Measurements from ENCODE around the gene PNLDC1.
A peak's percentile ranks its signal among the peaks of the same experiment; 100 is the strongest.

The PNLDC1 gene

DNA sequence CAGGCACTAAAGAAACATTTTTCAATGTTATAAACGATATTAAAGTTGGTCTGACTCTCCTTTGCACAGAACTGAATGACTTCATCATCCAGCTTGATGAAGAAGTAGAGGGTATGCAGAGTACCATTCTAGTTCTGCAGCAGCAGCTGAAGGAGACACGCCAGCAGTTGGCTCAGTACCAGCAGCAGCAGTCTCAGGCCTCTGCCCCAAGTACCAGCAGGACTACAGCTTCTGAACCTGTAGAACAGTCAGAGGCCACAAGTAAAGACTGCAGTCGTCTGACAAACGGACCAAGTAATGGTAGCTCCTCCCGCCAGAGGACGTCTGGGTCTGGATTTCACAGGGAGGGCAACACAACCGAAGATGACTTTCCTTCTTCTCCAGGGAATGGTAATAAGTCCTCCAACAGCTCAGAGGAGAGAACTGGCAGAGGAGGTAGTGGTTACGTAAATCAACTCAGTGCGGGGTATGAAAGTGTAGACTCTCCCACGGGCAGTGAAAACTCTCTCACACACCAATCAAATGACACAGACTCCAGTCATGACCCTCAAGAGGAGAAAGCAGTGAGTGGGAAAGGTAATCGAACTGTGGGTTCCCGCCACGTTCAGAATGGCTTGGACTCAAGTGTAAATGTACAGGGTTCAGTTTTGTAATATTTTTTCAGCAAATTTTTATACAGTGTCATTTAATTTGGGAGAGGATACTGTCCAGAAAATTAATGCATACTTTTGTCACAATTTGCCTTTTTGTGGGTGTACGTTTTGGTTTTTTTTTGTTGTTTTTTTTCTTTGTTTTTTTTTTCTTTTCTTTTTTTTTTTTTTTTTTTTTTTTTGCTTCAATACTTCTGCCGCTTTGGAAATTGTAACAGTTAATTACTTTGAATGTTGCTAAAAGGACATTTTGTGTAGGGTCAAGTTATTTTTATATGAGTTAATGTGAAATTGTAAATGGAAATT is 44.8 kb upstream of the PNLDC1 start:
- Histone ChIP-seq H3K18ac (ENCODE audit: low read length) (no peak overlapping the region), H3K79me1 (ENCODE audit: low read length) (no peaks in the 10 kb centered on the region), H3K27me3 (ENCODE audit: insufficient read depth, low read length) (no peaks in the 10 kb centered on the region), H3K4me2 (ENCODE audit: low read length) (no peak overlapping the region), H3K36me3 (ENCODE audit: control insufficient read depth in 1 of 2, insufficient read depth in 2 of 2, low read length in 2 of 2) (peaks cover 22 to 38% of the 10 kb centered on the region in 2 experiments), H3K4me1 (ENCODE audit: control insufficient read depth in 1 of 2, insufficient read depth in 2 of 2, low read length in 2 of 2) (peaks cover 2 to 10% of the 10 kb centered on the region in 2 experiments), H2AK5ac (ENCODE audit: low read length) (no peak overlapping the region), H4K91ac (ENCODE audit: low read depth, low read length) (no peak overlapping the region), H3K4ac (ENCODE audit: low read depth, low read length) (no peak overlapping the region), H3K14ac (ENCODE audit: low read length) (no peak overlapping the region), H3K4me3 (ENCODE audit: low read depth, low read length) (no peak overlapping the region), H3K23ac (ENCODE audit: low read length) (no peak overlapping the region), H3K9ac (ENCODE audit: low read length) (no peak overlapping the region), H4K12ac (ENCODE audit: low read depth, low read length) (peak overlapping the region; percentile 36), H2BK120ac (ENCODE audit: insufficient read depth, low read length, poor library complexity) (no peak overlapping the region), H2AFZ (ENCODE audit: insufficient read depth, low read length, poor library complexity) (no peak overlapping the region), H2BK5ac (ENCODE audit: low read depth, low read length, poor library complexity) (no peak overlapping the region), H3K27ac (ENCODE audit: low read depth, low read length) (no peak overlapping the region), H3K79me2 (ENCODE audit: control insufficient read depth, insufficient read depth, low read length, poor library complexity) (no peaks in the 10 kb centered on the region), H3K9me3 (ENCODE audit: insufficient read depth, low read depth, low read length) (no peaks in the 10 kb centered on the region), H2BK12ac (ENCODE audit: low read length) (no peak overlapping the region), H4K8ac (ENCODE audit: low read depth, low read length) (no peak overlapping the region)
- no CpG with 5 or more reads among the region's 15 CpGs for WGBS (ENCODE audit: extremely low coverage, insufficient coverage, insufficient read length)
- peak; percentile 55 to 59 for DNase-seq

DNA sequence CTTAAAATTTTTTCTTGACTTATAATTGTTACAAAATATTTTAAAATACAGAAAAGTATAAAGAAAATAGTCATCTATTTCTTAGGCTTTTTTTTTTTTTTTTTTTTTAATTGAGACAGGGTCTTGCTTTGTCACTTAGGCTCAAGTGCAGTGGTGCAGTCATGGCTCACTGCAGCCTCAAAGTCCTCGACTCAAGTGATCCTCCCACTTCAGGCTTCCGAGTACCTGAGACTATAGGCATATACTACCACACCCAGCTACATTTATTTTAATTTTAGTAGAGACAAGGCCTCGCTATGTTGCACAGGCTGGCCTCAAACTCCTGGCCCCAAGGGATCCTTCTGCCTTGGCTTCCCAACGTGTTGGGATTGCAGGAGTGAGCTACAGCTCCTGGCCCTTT is 43.6 kb upstream of the PNLDC1 start:
- no peak overlapping the region for H3K4me3 ChIP-seq (ENCODE audit: low read depth, low read length)
- H3K18ac ChIP-seq (ENCODE audit: low read length) = no peak overlapping the region
- H4K91ac ChIP-seq (ENCODE audit: low read depth, low read length) = no peak overlapping the region
- H3K9me3 ChIP-seq (ENCODE audit: insufficient read depth, low read depth, low read length) = no peaks in the 10 kb centered on the region
- no peak overlapping the region for H3K9ac ChIP-seq (ENCODE audit: low read length)
- no peak overlapping the region for H3K14ac ChIP-seq (ENCODE audit: low read length)
- no peak overlapping the region for H3K23ac ChIP-seq (ENCODE audit: low read length)
- H2BK5ac ChIP-seq (ENCODE audit: low read depth, low read length, poor library complexity) = no peak overlapping the region
- H2BK120ac ChIP-seq (ENCODE audit: insufficient read depth, low read length, poor library complexity) = no peak overlapping the region
- peaks cover 19 to 38% of the 10 kb centered on the region in 2 experiments for H3K36me3 ChIP-seq (ENCODE audit: control insufficient read depth in 1 of 2, insufficient read depth in 2 of 2, low read length in 2 of 2)
- no peak overlapping the region for H2AK5ac ChIP-seq (ENCODE audit: low read length)
- H3K4ac ChIP-seq (ENCODE audit: low read depth, low read length) = no peak overlapping the region
- no peak for DNase-seq
- H3K79me2 ChIP-seq (ENCODE audit: control insufficient read depth, insufficient read depth, low read length, poor library complexity) = peaks cover 3% of the 10 kb centered on the region
- no peak overlapping the region for H2BK12ac ChIP-seq (ENCODE audit: low read length)
- H3K27ac ChIP-seq (ENCODE audit: low read depth, low read length) = no peak overlapping the region
- H3K4me1 ChIP-seq (ENCODE audit: control insufficient read depth in 1 of 2, insufficient read depth in 2 of 2, low read length in 2 of 2) = peaks cover 8 to 19% of the 10 kb centered on the region in 2 experiments
- WGBS (ENCODE audit: extremely low coverage, insufficient coverage, insufficient read length) = no CpG with 5 or more reads among the region's 4 CpGs
- H3K79me1 ChIP-seq (ENCODE audit: low read length) = peaks cover 8% of the 10 kb centered on the region
- no peaks in the 10 kb centered on the region for H3K27me3 ChIP-seq (ENCODE audit: insufficient read depth, low read length)
- H2AFZ ChIP-seq (ENCODE audit: insufficient read depth, low read length, poor library complexity) = no peak overlapping the region
- no peak overlapping the region for H4K12ac ChIP-seq (ENCODE audit: low read depth, low read length)
- H4K8ac ChIP-seq (ENCODE audit: low read depth, low read length) = no peak overlapping the region
- H3K4me2 ChIP-seq (ENCODE audit: low read length) = no peak overlapping the region

DNA sequence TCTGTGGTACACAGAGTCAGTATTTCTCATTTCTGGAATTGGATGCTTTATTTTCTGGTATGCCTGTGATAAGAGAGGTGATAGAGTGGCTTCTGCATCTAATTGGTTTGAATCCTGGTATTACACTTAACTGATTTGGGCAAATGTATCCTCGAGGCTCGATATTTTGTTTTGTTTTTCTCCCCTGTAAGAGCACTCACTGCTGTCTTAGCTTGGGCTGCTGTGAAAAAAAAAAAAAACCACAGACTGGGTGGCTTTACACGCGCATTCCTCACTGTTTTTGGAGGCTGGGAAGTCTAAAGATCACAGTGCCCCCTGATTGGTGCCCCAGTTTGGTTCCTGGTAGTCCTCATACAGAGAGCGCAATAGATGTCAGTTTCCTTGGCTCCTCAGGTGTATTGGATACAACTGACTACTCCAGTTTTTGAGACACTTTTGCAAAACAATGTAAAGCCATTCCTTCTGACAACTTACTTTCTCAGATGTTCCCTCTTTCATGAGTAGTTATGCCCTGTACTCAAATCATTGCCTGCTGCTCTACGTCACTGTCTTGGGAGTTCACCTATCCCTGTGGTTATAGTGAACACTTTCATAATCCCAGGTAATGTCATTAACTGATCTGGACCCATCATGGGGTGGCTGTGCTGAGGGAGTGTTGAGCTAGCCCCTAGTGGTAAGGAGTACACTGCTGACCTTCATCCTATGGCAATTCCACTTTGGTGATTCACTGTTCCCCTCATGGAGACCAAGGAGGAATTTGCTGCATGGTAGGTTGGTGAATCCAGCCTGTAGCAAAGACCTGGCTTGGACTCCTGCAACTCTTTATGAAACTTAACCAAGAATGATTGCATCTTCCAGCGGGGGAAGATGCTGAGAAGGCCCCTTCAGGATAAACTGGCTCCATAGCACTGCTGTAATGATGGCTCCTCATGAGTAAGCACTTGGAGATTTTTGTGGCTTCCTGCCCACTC is 41.8 kb upstream of the PNLDC1 start:
- H3K18ac ChIP-seq (ENCODE audit: low read length) = no peak overlapping the region
- H4K8ac ChIP-seq (ENCODE audit: low read depth, low read length) = no peak overlapping the region
- H4K12ac ChIP-seq (ENCODE audit: low read depth, low read length) = no peak overlapping the region
- no peaks in the 10 kb centered on the region for H3K9me3 ChIP-seq (ENCODE audit: insufficient read depth, low read depth, low read length)
- H2AK5ac ChIP-seq (ENCODE audit: low read length) = no peak overlapping the region
- peaks cover 20% of the 10 kb centered on the region for H3K79me1 ChIP-seq (ENCODE audit: low read length)
- no peak overlapping the region for H2BK5ac ChIP-seq (ENCODE audit: low read depth, low read length, poor library complexity)
- H3K79me2 ChIP-seq (ENCODE audit: control insufficient read depth, insufficient read depth, low read length, poor library complexity) = peaks cover 14% of the 10 kb centered on the region
- peaks cover 22 to 38% of the 10 kb centered on the region in 2 experiments for H3K36me3 ChIP-seq (ENCODE audit: control insufficient read depth in 1 of 2, insufficient read depth in 2 of 2, low read length in 2 of 2)
- no peak overlapping the region for H2BK12ac ChIP-seq (ENCODE audit: low read length)
- no peak overlapping the region for H2AFZ ChIP-seq (ENCODE audit: insufficient read depth, low read length, poor library complexity)
- DNase-seq = peak in 1 of 2 donors; percentile 26
- no peak overlapping the region for H2BK120ac ChIP-seq (ENCODE audit: insufficient read depth, low read length, poor library complexity)
- no peak overlapping the region for H4K91ac ChIP-seq (ENCODE audit: low read depth, low read length)
- WGBS (ENCODE audit: extremely low coverage, insufficient coverage, insufficient read length) = no CpG with 5 or more reads among the region's 7 CpGs
- no peak overlapping the region for H3K4me3 ChIP-seq (ENCODE audit: low read depth, low read length)
- no peak overlapping the region for H3K4ac ChIP-seq (ENCODE audit: low read depth, low read length)
- peaks cover 17 to 28% of the 10 kb centered on the region in 2 experiments for H3K4me1 ChIP-seq (ENCODE audit: control insufficient read depth in 1 of 2, insufficient read depth in 2 of 2, low read length in 2 of 2)
- H3K14ac ChIP-seq (ENCODE audit: low read length) = no peak overlapping the region
- no peaks in the 10 kb centered on the region for H3K27me3 ChIP-seq (ENCODE audit: insufficient read depth, low read length)
- H3K27ac ChIP-seq (ENCODE audit: low read depth, low read length) = peak overlapping the region; percentile 26
- no peak overlapping the region for H3K9ac ChIP-seq (ENCODE audit: low read length)
- H3K4me2 ChIP-seq (ENCODE audit: low read length) = peak overlapping the region; percentile 9
- peak overlapping the region; percentile 41 for H3K23ac ChIP-seq (ENCODE audit: low read length)

DNA sequence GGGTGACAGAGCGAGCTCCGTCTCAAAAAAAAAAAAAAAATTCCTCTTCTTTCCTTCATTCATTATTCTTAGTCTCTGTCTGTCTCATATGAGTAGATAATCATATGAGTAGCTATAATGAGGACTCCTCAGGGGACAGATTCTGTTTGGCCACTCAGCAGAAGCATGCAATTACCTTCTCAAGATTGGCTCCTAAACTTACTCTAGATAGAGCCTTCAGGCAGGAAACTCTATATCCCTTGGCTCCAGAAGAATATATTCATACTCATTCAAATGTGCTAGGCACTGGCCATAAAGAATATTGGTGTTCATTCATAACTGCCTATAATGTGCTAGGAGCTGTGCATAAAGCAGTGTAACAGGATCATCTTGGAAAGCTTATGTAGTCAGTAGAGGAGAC is 40.4 kb upstream of the PNLDC1 start:
- Histone ChIP-seq H3K18ac (ENCODE audit: low read length) (no peak overlapping the region), H3K4me2 (ENCODE audit: low read length) (no peak overlapping the region), H4K91ac (ENCODE audit: low read depth, low read length) (no peak overlapping the region), H3K36me3 (ENCODE audit: control insufficient read depth in 1 of 2, insufficient read depth in 2 of 2, low read length in 2 of 2) (peaks cover 28 to 42% of the 10 kb centered on the region in 2 experiments), H2AK5ac (ENCODE audit: low read length) (no peak overlapping the region), H3K4ac (ENCODE audit: low read depth, low read length) (no peak overlapping the region), H3K9ac (ENCODE audit: low read length) (no peak overlapping the region), H3K79me2 (ENCODE audit: control insufficient read depth, insufficient read depth, low read length, poor library complexity) (peaks cover 14% of the 10 kb centered on the region), H2BK12ac (ENCODE audit: low read length) (no peak overlapping the region), H2AFZ (ENCODE audit: insufficient read depth, low read length, poor library complexity) (no peak overlapping the region), H3K23ac (ENCODE audit: low read length) (no peak overlapping the region), H4K12ac (ENCODE audit: low read depth, low read length) (no peak overlapping the region), H3K27ac (ENCODE audit: low read depth, low read length) (peak overlapping the region; percentile 54), H3K4me3 (ENCODE audit: low read depth, low read length) (no peak overlapping the region), H4K8ac (ENCODE audit: low read depth, low read length) (no peak overlapping the region), H3K79me1 (ENCODE audit: low read length) (peaks cover 20% of the 10 kb centered on the region), H2BK120ac (ENCODE audit: insufficient read depth, low read length, poor library complexity) (no peak overlapping the region), H3K27me3 (ENCODE audit: insufficient read depth, low read length) (no peaks in the 10 kb centered on the region), H3K9me3 (ENCODE audit: insufficient read depth, low read depth, low read length) (no peaks in the 10 kb centered on the region), H3K4me1 (ENCODE audit: control insufficient read depth in 1 of 2, insufficient read depth in 2 of 2, low read length in 2 of 2) (peaks cover 18 to 33% of the 10 kb centered on the region in 2 experiments), H3K14ac (ENCODE audit: low read length) (no peak overlapping the region), H2BK5ac (ENCODE audit: low read depth, low read length, poor library complexity) (no peak overlapping the region)
- no CpG with 5 or more reads among the region's 2 CpGs for WGBS (ENCODE audit: extremely low coverage, insufficient coverage, insufficient read length)
- DNase-seq = no peak
